Measurements from ENCODE around the gene TBC1D32.
"Not testable (repeated sequence)": the region's sequence is repeated elsewhere in the genome, so short reads cannot be mapped to it uniquely, and the experiment has no call there.

Gene TBC1D32

GRCh38 chr6:121330516-121330915, 3.8 kb downstream of the TBC1D32 start:
- no peak for DNase-seq

- DNase-seq = peak; percentile 64
Observed at GRCh38 chr6:121321282-121321681, 13.0 kb downstream of the TBC1D32 start.

- no peak for DNase-seq
Observed at GRCh38 chr6:121319603-121320002, 14.7 kb downstream of the TBC1D32 start.

- no peak for DNase-seq
Observed at GRCh38 chr6:121319112-121319553, 15.1 kb downstream of the TBC1D32 start.

GRCh38 chr6:121314381-121315112, 19.7 kb downstream of the TBC1D32 start:
- no peak for DNase-seq

GRCh38 chr6:121311814-121312213, 22.5 kb downstream of the TBC1D32 start:
- not testable (repeated sequence) for DNase-seq

GRCh38 chr6:121310495-121310894, 23.8 kb downstream of the TBC1D32 start:
- no peak for DNase-seq

GRCh38 chr6:121309768-121310469, 24.4 kb downstream of the TBC1D32 start:
- DNase-seq = no peak

GRCh38 chr6:121305957-121306607, 28.2 kb downstream of the TBC1D32 start:
- DNase-seq = peak; percentile 23

- DNase-seq = no peak
Observed at GRCh38 chr6:121302882-121303281, 31.4 kb downstream of the TBC1D32 start.

GRCh38 chr6:121301156-121301555, 33.1 kb downstream of the TBC1D32 start:
- not testable (repeated sequence) for DNase-seq

GRCh38 chr6:121297694-121298093, 36.6 kb downstream of the TBC1D32 start:
- DNase-seq = peak; percentile 2

GRCh38 chr6:121285041-121285440, 49.2 kb downstream of the TBC1D32 start:
- no peak for DNase-seq

GRCh38 chr6:121274666-121275295, 59.5 kb downstream of the TBC1D32 start:
- no peak for DNase-seq

GRCh38 chr6:121263742-121264141, 70.5 kb downstream of the TBC1D32 start:
- no peak for DNase-seq

GRCh38 chr6:121260651-121261102, 73.6 kb downstream of the TBC1D32 start:
- no peak for DNase-seq

GRCh38 chr6:121247386-121247785, 86.9 kb downstream of the TBC1D32 start:
- peak; percentile 35 for DNase-seq

- no peak for DNase-seq
Observed at GRCh38 chr6:121242386-121242785, 91.9 kb downstream of the TBC1D32 start.

GRCh38 chr6:121237859-121238258, 96.4 kb downstream of the TBC1D32 start:
- DNase-seq = no peak

GRCh38 chr6:121236984-121237383, 97.3 kb downstream of the TBC1D32 start:
- no peak for DNase-seq

- DNase-seq = no peak
Observed at GRCh38 chr6:121235386-121235785, 98.9 kb downstream of the TBC1D32 start.

GRCh38 chr6:121223930-121224329, 110.3 kb downstream of the TBC1D32 start:
- DNase-seq = peak; percentile 55

- DNase-seq = peak; percentile 3
Observed at GRCh38 chr6:121223212-121223611, 111.1 kb downstream of the TBC1D32 start.
